ENCODE measurements around the gene TMEM132D. TPM values are rescaled to one million over a fixed set of nuclear protein-coding genes. Genes with fewer than 3 reads are reported as not detected.

The TMEM132D gene
- total RNA-seq, 2 donors from 2014 or later: not detected

DNA sequence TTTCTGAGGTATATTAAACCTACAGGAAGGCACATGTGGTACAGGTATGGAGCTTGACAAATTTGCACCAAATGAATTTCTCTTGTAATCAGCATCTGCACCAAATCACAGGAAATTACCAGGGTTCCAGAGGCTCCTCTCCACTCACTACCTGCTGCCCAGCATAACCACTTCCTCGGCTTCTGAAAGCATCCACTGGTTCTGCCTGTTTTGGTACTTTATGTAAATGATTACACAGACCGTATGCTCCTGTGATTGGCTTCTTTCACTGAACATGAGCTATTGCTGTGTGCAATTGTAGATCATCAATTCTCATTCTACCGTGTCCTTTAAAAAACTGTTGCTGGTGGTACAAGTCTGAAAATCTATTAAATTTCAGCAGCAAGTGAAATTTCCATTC, 522.1 kb downstream of the TMEM132D start:
- Histone ChIP-seq H3K27ac (no peak overlapping the region), H3K9me3 (peaks cover 0 to 5% of the 10 kb centered on the region in 2 donors), H3K4me3 (no peak overlapping the region), H3K36me3 (no peaks in the 10 kb centered on the region), H3K4me1 (no peaks in the 10 kb centered on the region), H3K27me3 (no peaks in the 10 kb centered on the region)
- TF ChIP-seq, protein P1, sequence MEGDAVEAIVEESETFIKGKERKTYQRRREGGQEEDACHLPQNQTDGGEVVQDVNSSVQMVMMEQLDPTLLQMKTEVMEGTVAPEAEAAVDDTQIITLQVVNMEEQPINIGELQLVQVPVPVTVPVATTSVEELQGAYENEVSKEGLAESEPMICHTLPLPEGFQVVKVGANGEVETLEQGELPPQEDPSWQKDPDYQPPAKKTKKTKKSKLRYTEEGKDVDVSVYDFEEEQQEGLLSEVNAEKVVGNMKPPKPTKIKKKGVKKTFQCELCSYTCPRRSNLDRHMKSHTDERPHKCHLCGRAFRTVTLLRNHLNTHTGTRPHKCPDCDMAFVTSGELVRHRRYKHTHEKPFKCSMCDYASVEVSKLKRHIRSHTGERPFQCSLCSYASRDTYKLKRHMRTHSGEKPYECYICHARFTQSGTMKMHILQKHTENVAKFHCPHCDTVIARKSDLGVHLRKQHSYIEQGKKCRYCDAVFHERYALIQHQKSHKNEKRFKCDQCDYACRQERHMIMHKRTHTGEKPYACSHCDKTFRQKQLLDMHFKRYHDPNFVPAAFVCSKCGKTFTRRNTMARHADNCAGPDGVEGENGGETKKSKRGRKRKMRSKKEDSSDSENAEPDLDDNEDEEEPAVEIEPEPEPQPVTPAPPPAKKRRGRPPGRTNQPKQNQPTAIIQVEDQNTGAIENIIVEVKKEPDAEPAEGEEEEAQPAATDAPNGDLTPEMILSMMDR (IDR thresholded peaks at IDR 0.05): no peak
- no peak for DNase-seq (ENCODE audit: low spot score)

DNA sequence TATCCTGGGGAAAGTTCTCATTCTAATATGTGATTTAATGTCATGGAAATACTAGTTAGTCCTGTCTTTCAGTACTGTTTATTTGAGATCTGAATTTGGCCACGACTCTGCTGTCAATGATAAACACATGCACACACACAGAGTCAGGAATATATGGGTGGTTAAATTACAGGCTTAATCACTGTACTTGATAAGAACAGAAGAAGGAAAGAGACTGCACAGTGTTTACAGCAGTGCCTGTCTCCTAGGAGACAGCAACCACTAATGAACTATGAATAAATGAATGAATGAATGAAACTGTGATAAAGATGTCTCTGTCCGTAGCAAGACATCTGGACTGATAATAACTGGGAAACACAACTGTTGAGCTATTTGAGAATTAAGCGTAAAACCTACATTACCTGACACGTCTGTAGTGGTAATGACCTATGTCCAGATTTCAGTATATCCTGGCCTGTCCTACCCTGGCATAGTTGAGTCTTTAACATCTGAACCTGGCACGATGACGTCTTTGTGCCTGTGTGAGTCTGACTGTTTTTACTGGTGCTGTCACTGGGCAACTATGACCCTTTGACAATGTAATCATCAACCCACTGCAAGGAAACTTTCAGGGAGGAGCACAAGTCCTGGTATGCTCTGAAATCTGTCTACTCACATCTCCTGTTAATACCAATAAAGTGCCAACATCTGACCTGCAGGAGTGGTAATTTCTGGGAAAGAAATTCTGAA, 524.6 kb downstream of the TMEM132D start:
- DNase-seq (ENCODE audit: low spot score): no peak
- Histone ChIP-seq H3K36me3 (no peaks in the 10 kb centered on the region), H3K4me1 (no peaks in the 10 kb centered on the region), H3K9me3 (peaks cover 0 to 5% of the 10 kb centered on the region in 2 donors), H3K27ac (no peak overlapping the region), H3K27me3 (no peaks in the 10 kb centered on the region), H3K4me3 (no peak overlapping the region)
- TF ChIP-seq, protein P1 (IDR thresholded peaks at IDR 0.05): no peak

DNA sequence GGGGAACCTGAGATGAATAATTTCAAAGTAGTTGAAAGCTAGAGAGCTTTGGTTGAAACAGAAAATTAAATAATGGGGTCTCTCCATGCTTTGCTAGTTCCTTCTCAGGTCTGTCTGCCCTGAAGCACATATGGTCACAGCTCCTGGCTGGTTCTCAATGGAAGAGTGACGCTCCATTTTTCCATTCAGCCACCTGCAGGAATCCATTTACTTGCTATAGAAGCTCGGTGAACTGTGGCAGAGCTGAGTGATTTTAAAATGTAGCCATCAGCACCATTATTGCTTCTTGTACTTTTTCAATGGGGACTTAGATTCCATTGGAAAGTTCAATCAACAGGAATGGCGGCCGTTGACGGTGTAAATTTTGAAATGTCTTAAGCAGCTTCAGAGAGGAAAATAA, 525.3 kb downstream of the TMEM132D start:
- no peak overlapping the region for H3K27ac ChIP-seq
- peaks cover 0 to 5% of the 10 kb centered on the region in 2 donors for H3K9me3 ChIP-seq
- H3K4me3 ChIP-seq: no peak overlapping the region
- no peaks in the 10 kb centered on the region for H3K27me3 ChIP-seq
- H3K36me3 ChIP-seq: no peaks in the 10 kb centered on the region
- TF ChIP-seq, protein P1 (IDR thresholded peaks at IDR 0.05): no peak
- no peak for DNase-seq (ENCODE audit: low spot score)
- no peaks in the 10 kb centered on the region for H3K4me1 ChIP-seq

DNA sequence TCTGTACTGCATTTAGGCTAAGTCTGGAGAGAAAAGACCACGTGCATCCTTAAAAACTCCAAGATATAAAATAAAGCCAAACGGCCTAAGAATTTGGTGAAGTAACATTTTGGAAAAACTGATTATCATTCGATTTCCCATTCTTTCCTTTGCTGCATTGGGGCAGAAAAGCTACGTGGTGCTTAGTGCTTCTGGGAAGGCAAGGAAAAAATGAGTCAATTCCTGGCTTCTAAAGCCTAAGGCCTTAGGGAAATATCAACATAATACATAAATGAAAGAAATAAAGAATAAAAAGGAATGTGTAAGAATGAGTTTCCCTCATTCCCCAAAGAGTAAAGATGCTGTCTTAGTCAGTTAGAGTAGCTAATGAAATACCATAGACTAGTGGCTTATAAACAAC, 530.1 kb downstream of the TMEM132D start:
- no peaks in the 10 kb centered on the region for H3K4me1 ChIP-seq
- no peaks in the 10 kb centered on the region for H3K36me3 ChIP-seq
- H3K27ac ChIP-seq: no peak overlapping the region
- TF ChIP-seq, protein P1 (IDR thresholded peaks at IDR 0.05): no peak
- H3K27me3 ChIP-seq: no peaks in the 10 kb centered on the region
- H3K9me3 ChIP-seq: peaks cover 0 to 5% of the 10 kb centered on the region in 2 donors
- no peak for DNase-seq (ENCODE audit: low spot score)
- no peak overlapping the region for H3K4me3 ChIP-seq

DNA sequence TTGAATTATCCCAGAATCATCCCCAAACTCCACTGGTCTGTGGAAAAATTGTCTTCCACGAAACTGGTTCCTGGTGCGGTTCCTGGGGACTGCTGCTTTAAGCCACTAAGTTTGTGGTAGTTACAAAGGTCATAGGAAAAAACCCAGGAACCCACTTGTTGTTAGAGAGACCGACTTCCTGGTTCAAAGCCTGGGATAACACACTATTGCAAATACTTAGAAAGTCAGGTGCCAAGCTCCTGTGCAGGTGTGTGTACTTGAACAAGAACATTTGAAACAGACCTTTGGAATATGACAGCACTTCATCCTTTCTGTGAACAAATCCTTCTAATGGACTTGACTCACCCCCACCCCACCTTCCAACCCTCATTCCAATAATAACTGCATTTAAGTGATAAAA, 530.9 kb downstream of the TMEM132D start:
- Histone ChIP-seq H3K4me1 (no peaks in the 10 kb centered on the region), H3K27ac (no peak overlapping the region), H3K36me3 (no peaks in the 10 kb centered on the region), H3K9me3 (peaks cover 0 to 5% of the 10 kb centered on the region in 2 donors), H3K4me3 (no peak overlapping the region), H3K27me3 (no peaks in the 10 kb centered on the region)
- DNase-seq (ENCODE audit: low spot score): no peak
- TF ChIP-seq, protein P1 (IDR thresholded peaks at IDR 0.05): no peak

DNA sequence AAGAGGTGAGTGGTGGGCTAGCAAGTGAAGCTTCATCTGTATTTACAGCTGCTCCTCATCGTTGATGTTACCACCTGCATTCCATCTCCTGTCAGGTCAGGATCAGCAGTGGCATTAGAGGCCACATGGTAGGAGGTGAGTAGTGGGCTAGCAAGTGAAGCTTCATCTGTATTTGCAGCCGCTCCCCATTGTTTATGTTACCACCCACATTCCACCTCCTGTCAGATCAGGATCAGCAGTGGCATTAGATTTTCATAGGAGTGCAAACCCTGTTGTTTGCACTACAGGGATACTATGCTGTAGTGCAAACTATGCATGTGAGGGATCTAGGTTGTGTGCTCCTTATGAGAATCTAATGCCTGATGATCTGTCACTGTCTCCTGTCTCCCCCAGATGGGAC, 531.5 kb downstream of the TMEM132D start:
- Histone ChIP-seq H3K27me3 (no peaks in the 10 kb centered on the region), H3K9me3 (peaks cover 0 to 4% of the 10 kb centered on the region in 2 donors), H3K4me3 (no peak overlapping the region), H3K4me1 (no peaks in the 10 kb centered on the region), H3K27ac (no peak overlapping the region), H3K36me3 (no peaks in the 10 kb centered on the region)
- no peak for DNase-seq (ENCODE audit: low spot score)
- TF ChIP-seq, protein P1 (IDR thresholded peaks at IDR 0.05): no peak
